H1 (cell line): ENCODE results near the gene OLAH. TPM values are rescaled to one million over a fixed set of nuclear protein-coding genes. Genes with fewer than 3 reads are reported as not detected.

ENCODE experiments used
- ASH2L ChIP-seq: fragments of 200-600, 300-600 bp; sonication (generic); IDR thresholded peaks from one replicate; pipeline ENCODE4 v1.7.1; 2017; ENCODE audit warnings: low read length
- BCL11A ChIP-seq, 2 experiments: IDR thresholded peaks; one replicate each; pipeline ENCODE4 v1.6.1; 2011; ENCODE audit warnings: low read depth in 2 of 2, low read length in 2 of 2, mild to moderate bottlenecking in 2 of 2
- CHD1 ChIP-seq: IDR thresholded peaks from 2 replicates; pipeline ENCODE4 v1.6.1; 2012; ENCODE audit warnings: low read depth, low read length, improper control_type of control experiment
- CHD2 ChIP-seq: IDR thresholded peaks from 2 replicates; pipeline ENCODE4 v1.6.1; 2012; ENCODE audit warnings: low read length, improper control_type of control experiment
- CTBP2 ChIP-seq: IDR thresholded peaks from 2 replicates; pipeline ENCODE4 v1.7.0; 2011; ENCODE audit warnings: borderline replicate concordance, mild to moderate bottlenecking, moderate library complexity, mixed read lengths, low read length; ENCODE audit not compliant: insufficient read depth, insufficient read length
- EGR1 ChIP-seq: IDR thresholded peaks from 2 replicates; pipeline ENCODE4 v1.6.1; 2011; ENCODE audit warnings: low read depth, low read length, borderline replicate concordance
- EP300 ChIP-seq, 2 experiments: IDR thresholded peaks; 1 replicate in 1 of 2; 2 replicates in 1 of 2; pipeline ENCODE4 v1.6.1; 2011 to 2012; ENCODE audit warnings: low read depth in 2 of 2, low read length in 2 of 2, mild to moderate bottlenecking in 2 of 2, borderline replicate concordance in 1 of 2, inconsistent platforms in 1 of 2, moderate library complexity in 1 of 2
- KDM1A ChIP-seq: fragments of 200-600, 300-600 bp; sonication (generic); IDR thresholded peaks from 2 replicates; pipeline ENCODE4 v1.7.1; 2016; ENCODE audit warnings: mild to moderate bottlenecking, low read length, borderline replicate concordance
- KDM4A ChIP-seq: IDR thresholded peaks from one replicate; pipeline ENCODE4 v1.7.1; 2012; ENCODE audit warnings: low read depth, mild to moderate bottlenecking, moderate library complexity, low read length, inconsistent platforms; ENCODE audit not compliant: severe bottlenecking
- KDM5A ChIP-seq: fragments of 200-600 bp; IDR thresholded peaks from 2 replicates; pipeline ENCODE4 v1.7.1; 2012; ENCODE audit warnings: mild to moderate bottlenecking, low read length, inconsistent platforms, mixed read lengths
- MAFK ChIP-seq: IDR thresholded peaks from 2 replicates; pipeline ENCODE4 v1.6.1; 2012; ENCODE audit warnings: low read depth, mild to moderate bottlenecking, improper control_type of control experiment, low read length
- NRF1 ChIP-seq: IDR thresholded peaks from 2 replicates; pipeline ENCODE4 v1.6.1; 2011; ENCODE audit warnings: mild to moderate bottlenecking, low read depth, low read length, improper control_type of control experiment
- POLR2AphosphoS5 ChIP-seq: IDR thresholded peaks from 2 replicates; pipeline ENCODE4 v1.6.1; 2011; ENCODE audit warnings: low read depth, low read length
- RAD21 ChIP-seq, 2 experiments: IDR thresholded peaks in 1 of 2; conservative IDR thresholded peaks in 1 of 2; 2 replicates each; pipeline ENCODE4 v1.6.1; 2011; ENCODE audit warnings: low read depth in 2 of 2, low read length in 2 of 2, improper control_type of control experiment in 1 of 2, inconsistent platforms in 1 of 2, mild to moderate bottlenecking in 1 of 2, moderate library complexity in 1 of 2
- RXRA ChIP-seq: IDR thresholded peaks from 2 replicates; pipeline ENCODE4 v1.6.1; 2011; ENCODE audit warnings: low read depth, mild to moderate bottlenecking, low read length, moderate library complexity; ENCODE audit not compliant: insufficient read depth
- SP1 ChIP-seq: IDR thresholded peaks from 2 replicates; pipeline ENCODE4 v1.6.1; 2011; ENCODE audit warnings: low read depth, low read length
- SUZ12 ChIP-seq: fragments of 200-600 bp; sonication (generic); IDR thresholded peaks from 2 replicates; pipeline ENCODE4 v1.6.1; 2012; ENCODE audit warnings: mild to moderate bottlenecking, inconsistent platforms, low read length, moderate library complexity, mixed read lengths
- polyA plus RNA-seq, 7 experiments: library from polyadenylated mRNA; depleted of rRNA in 3 of 7; stranded (reverse) in 5 of 7; unstranded in 2 of 7; fragments of >200 nt in 5 of 7; fragments of 200-250 nt in 2 of 7; gene quantifications; 1 replicate in 5 of 7; 2 replicates in 1 of 7; 4 replicates in 1 of 7; pipeline versions ENCODE4 v1.2.1 to v1.2.3, GENCODE V29; 2011 to 2013; ENCODE audit warnings: missing spikeins in 2 of 7, mixed read lengths in 2 of 7
- total RNA-seq: library from RNA; stranded (reverse); fragmentation: NEBNext Ultra II Directional; extraction: Animal tissue kit (Norgen Biotek cat#: 25700); gene quantifications from 2 replicates; pipeline ENCODE4 v1.2.1, GENCODE V29; 2021
- TF ChIP-seq, protein P1 (sequence below), 3 experiments: IDR thresholded peaks; 1 replicate in 2 of 3; 2 replicates in 1 of 3; pipeline versions ENCODE4 v1.5.1 to v1.6.1; 2011; ENCODE audit warnings: low read length in 3 of 3, mild to moderate bottlenecking in 3 of 3, inconsistent platforms in 2 of 3, low read depth in 1 of 3, moderate library complexity in 1 of 3; ENCODE audit not compliant: insufficient read depth in 1 of 3; ENCODE audit errors: control extremely low read depth in 1 of 3

Gene OLAH
- total and polyA plus RNA-seq, 2 of the 8 experiments (the other 6 are each of a cell fraction or from before 2014, with no cell fraction given): not detected

DNA sequence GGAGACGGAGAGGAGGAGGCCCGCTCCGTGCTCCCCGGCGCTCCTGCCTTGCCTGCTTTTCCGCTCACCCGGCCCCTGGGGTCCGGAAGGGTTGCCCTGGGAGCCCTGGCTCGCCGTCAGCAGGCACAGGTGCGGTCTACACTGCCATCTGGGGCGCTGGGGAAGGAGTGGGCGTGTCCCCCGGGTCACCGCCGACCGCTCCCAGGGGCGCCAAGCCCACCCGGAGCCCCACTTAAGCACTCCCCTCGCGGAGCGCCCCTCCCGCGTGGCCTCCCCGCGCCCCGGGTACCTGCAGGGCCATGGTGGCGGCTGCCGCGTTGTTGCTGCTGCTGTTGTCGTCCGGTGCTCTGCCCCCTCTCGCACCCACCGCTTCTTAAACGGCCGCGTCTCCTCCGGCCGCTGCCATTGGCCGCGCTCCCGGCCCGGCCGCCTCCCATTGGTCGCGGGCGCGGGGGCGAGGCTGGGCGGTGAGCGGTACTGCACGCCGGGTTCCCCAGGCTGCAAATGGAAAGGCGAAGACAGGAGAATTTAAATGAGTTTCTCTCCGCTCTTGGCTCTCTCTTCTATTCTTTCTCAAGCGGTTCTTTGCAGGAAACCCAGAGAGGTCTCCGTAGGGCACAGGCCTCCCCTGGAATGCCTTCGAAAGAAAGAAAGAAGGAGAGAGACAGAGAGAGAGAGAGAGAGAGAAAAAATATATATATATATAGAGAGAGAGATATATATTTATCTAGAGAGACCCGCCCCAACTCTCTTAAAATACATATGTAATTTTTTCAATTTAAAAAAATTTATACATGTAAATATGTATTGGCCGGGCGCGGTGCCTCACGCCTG lies 44.9 kb downstream of the OLAH start, which contains the start of gene ACBD7 (continued):
- no peak for TF ChIP-seq EP300 (IDR thresholded peaks at IDR 0.05; ENCODE audit: borderline replicate concordance in 1 of 2, low read depth in 2 of 2, low read length in 2 of 2)
- TF ChIP-seq SP1: no peak; the same call in 1 of the 2 replicates
- TF ChIP-seq RXRA: no peak
- TF ChIP-seq, protein P1, sequence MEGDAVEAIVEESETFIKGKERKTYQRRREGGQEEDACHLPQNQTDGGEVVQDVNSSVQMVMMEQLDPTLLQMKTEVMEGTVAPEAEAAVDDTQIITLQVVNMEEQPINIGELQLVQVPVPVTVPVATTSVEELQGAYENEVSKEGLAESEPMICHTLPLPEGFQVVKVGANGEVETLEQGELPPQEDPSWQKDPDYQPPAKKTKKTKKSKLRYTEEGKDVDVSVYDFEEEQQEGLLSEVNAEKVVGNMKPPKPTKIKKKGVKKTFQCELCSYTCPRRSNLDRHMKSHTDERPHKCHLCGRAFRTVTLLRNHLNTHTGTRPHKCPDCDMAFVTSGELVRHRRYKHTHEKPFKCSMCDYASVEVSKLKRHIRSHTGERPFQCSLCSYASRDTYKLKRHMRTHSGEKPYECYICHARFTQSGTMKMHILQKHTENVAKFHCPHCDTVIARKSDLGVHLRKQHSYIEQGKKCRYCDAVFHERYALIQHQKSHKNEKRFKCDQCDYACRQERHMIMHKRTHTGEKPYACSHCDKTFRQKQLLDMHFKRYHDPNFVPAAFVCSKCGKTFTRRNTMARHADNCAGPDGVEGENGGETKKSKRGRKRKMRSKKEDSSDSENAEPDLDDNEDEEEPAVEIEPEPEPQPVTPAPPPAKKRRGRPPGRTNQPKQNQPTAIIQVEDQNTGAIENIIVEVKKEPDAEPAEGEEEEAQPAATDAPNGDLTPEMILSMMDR (IDR thresholded peaks at IDR 0.05; ENCODE audit: control extremely low read depth in 1 of 3, insufficient read depth in 1 of 3, low read depth in 1 of 3, low read length in 3 of 3): peak in 2 of 3 experiments; percentile 8 to 26; a peak in 2 of 4 replicates
- TF ChIP-seq KDM1A: peak; percentile 31; the same call in 1 of the 2 replicates
- no peak for TF ChIP-seq BCL11A (IDR thresholded peaks at IDR 0.05; ENCODE audit: low read depth in 2 of 2, low read length in 2 of 2)
- no peak for TF ChIP-seq NRF1
- no peak for TF ChIP-seq CTBP2
- TF ChIP-seq KDM5A: no peak
- TF ChIP-seq CHD2: no peak
- TF ChIP-seq EGR1: peak; percentile 51; the same call in 1 of the 2 replicates
- TF ChIP-seq RAD21 (IDR thresholded peaks at IDR 0.05 in 1 of 2, conservative IDR thresholded peaks at IDR 0.05 in 1 of 2; ENCODE audit: low read depth in 2 of 2, low read length in 2 of 2): no peak; a peak in 1 of 4 replicates
- TF ChIP-seq SUZ12: no peak
- TF ChIP-seq CHD1: no peak
- TF ChIP-seq KDM4A: peak; percentile 91
- TF ChIP-seq MAFK: no peak
- TF ChIP-seq POLR2AphosphoS5: peak; percentile 88
- TF ChIP-seq ASH2L: peak; percentile 64
